HG03575 (cell line): ENCODE measurements around the gene PRTFDC1.

Experiments
- ATAC-seq: cut with Tn5 transposase; IDR thresholded peaks from one replicate; pipeline ENCODE4 v1.9.1; 2021; ENCODE audit not compliant: unreplicated experiment, insufficient number of reproducible peaks, low FRiP score; ENCODE audit errors: extremely low read depth

PRTFDC1 gene, protein sequence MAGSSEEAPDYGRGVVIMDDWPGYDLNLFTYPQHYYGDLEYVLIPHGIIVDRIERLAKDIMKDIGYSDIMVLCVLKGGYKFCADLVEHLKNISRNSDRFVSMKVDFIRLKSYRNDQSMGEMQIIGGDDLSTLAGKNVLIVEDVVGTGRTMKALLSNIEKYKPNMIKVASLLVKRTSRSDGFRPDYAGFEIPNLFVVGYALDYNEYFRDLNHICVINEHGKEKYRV

DNA sequence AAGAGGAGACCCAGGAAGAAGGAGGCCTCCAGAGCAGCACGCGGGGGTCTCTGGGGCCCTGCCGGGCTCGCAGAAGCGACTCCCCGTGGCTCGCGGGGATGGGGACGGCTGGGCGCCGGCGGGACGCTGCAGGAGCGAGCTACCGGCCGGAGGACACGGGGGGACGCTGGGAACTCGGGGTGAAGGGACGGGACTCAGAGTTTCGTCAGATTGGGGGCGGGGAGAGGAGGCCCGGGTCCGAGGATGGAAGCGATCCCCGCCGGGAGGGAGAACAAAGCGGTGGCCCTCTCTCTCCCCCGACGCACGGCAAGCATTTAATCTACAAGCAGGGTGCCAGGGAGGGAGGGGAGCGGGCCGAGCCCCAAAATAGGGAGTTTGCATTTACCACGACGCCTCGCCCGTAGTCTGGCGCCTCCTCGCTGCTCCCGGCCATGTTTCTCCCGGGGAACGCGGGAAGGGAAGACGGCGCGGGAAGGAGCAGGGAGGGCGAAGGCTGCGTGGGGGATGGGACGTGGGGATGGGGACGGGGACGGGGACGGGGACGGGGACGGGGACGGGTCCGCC is at the start of gene PRTFDC1:
PRTFDC1 (minus strand) TSS at position 464 of the 564 bp plus-strand sequence; CDS start at position 433, 31 bp downstream.
- ATAC-seq = no peak

DNA sequence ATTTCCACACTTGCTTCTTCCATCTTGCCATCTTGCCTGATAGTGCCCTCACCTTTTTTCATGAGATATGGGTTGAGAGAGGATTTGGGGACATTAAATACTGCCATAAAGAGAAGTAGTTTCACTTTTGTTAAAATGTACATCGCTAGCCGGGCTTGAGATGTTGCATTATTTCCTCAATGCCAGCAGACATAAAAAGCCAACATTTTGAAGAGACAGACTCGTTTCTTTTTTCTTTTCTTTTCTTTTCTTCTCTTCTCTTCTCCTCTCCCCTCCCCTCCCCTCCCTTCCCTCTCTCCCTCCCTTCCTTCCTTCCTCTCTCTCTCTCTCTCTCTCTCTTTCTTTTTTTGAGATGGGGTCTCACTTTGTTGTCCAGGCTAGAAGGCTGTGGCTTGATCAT is 45.6 kb upstream of the PRTFDC1 start:
- no peak for ATAC-seq

DNA sequence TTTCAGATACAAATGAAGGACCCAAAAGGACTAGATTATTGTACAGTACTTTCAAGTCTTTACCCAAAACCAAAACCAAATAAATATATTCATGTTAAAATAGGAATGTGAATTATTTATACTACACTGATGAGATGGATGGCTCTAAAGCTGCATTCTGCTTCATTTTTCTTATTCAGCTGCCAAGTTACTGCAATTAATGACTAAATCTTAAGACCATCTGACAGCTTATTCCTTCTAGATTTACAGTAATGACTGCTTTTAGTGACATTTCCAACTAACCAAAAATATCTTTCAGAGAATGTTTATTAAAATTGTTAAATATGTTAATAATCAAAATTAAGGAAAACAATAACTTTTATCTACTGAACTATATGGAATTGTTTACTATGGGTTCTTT is 42.7 kb upstream of the PRTFDC1 start:
- ATAC-seq = no peak

DNA sequence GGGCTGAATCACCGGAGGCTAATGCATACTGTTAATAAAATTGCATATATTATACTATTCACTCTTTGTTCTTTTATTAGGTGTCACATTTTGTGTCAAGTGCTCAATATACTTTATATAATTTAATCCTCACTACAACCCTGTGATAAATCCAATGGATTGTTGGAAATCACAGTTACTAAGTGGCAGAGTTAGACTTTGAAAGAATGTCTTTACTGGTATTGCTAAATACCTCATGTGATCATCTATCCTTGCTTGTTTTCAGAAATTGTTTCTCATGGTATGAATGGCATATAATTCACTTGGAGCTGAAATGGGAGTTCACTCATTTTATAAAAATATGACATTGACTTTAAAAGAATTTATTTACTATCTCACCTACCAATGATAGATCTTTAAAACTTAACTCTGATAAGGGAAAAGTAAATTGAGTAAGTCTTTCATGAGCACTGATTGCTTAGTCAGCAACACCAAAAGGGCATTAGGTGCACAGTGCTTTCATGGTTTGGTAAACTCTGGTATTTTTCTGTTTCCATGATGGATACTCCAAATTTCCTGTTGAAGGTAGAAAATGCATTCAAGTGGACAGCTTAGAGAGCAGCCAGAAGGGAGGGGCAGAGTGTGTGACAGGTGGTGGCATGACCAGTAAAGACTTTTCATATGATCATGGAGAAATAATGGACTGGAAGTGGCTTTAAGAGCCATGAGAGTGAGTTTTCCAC is 41.0 kb upstream of the PRTFDC1 start:
- no peak for ATAC-seq

DNA sequence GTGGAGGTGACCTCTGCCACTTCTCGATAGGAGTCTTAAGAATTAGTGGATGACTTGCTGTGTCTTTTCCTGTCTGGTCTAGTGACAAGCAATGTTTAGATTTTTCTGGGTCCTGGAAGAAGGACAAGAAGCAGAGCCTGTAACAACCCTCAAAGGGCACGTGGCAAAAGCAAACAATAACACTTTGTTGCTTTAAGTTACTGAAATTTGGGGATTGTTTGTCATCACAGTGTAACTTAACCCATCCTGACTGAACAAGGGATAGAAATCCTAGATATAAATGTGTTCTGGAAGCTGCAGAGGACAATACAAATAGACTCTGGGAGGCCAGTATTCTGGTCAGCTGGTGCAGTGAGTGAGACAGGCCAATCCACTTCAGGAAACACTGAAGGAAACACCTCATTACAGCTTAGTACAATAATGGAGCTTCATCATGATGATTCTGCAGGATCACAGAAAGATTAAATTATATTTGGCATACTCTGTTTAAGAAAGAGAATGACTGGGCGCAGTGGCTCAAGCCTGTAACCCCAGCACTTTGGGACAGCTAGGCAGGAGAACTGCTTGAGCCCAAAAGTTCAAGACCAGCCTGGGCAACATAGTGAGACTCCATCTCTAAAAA is 40.2 kb upstream of the PRTFDC1 start:
- no peak for ATAC-seq

DNA sequence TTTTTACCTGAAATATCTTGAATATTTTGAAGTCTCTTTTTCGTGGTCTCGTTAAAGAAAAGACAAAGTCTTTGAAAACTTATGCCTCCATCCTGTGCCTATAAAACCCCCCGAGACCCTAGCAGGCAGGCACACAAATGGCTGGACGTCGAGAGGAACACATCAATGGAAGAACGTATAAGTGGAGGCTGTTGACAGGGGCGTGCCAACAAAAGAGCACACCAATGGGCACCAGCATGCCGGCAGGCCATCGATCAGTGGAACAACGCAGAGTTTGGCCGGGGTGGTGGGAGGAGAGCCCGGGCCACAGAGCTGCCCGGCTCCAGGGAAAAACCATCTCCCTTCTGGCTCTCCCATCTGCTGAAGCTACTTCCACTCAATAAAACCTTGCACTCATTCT is 38.9 kb upstream of the PRTFDC1 start:
- ATAC-seq = no peak

DNA sequence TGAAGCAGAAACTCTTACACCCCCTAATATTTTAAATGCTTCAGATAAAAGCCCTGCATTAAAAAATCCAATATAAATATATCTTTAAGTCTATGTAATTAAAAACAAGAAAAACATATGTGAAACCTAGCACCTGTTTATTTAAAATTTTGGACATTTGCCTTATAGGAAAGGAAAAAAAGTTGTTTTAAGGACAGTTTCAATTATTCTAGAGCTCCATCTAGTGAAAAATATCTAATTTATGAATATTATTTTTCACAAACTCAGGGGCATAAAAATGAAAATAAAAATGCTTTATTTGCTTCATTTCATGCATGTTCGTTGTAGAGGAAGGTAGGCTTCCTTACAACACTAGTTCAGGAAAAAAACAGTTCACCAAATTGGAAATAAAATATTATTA is 37.5 kb upstream of the PRTFDC1 start:
- no peak for ATAC-seq

DNA sequence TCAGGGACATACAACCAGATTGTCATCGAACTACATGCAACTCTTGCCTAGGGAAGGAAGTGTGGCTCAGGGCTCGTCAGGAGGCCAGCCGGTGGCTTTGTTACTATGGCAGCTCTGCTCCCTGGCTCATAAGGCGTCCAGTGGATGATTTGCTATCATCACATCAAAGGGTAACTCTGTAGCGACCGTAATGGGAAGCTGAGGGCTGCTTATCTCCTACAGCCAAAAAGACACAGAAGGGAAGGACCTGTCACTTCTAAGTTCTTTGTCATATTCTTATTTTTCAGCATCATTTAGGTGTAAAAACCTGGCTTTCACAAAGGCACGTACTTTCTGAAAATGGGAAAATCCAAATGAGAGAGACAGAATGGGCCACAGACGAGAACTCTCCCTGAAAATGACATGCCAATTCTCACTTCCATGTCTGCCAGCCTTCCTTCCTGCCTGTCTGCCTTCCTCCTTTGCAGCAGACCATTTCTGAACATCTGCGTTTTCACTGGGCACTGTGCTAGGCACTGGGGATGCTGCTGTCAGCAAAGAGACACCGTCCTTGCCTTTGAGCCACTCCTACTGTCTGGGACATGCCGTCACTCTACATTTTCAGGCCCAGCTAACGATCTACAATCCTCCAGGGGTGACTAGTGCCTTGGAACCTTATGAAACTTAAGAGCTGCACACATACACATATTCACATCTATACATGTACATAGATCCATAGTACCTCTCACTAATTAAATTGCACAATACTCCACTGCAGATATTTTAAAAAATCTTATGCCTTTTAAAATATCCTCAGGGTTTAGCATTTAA is 36.6 kb upstream of the PRTFDC1 start:
- ATAC-seq = no peak

DNA sequence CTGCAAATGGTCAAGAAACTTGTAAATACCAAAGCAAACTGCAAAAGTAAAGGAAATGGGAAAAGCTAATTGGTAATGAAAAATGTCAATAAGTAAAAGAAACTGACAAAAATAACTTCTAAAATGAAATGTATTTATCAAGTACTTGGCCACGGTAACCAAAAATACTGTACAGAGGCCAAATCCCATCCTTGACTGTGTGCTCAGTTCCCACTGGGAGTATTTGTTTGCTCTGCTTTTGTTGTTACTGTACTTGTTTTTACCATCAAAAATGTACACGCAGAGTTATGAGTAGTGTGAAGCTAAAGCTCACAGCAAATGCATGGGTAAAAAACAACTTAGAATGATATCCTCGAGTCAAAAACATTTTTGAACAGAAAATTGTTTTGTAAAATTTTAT is 32.5 kb upstream of the PRTFDC1 start:
- ATAC-seq = no peak

DNA sequence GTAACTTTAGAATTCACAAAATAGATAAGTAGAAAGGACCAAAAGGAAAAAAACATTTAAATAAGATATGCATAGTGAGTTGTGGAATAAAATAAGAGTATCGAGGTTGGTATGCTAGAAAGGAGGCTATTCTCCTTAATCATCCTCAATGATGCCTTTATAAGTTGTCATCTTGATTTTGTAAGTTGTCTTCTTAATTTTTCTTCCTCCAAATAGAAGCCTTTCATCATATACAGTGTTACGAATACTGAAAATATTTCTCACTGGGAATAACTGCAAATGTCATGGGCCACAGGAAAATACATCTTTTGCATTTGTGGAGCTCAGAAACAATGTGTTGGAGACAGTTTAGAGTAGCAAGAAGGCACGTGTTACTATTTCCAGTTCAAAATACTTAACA is 31.5 kb upstream of the PRTFDC1 start:
- no peak for ATAC-seq

DNA sequence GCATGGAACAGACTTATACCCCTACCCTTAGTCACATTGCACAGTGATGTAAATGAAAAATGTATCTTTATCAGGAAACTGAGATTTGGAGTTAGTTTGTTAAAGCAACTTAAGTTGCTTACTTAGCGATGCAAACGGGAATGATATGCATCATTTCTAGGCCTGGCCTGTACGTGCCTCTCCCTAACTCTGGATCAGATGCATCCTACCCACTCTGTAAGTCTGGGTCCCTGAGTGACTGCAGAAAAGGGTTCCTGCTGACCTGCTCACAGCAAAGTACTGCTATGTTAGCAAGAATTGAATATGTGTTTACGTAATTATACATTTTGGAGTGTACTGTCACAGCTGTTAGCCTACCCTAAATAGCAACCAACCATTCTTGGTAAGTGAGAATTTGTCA is 30.7 kb upstream of the PRTFDC1 start:
- ATAC-seq = no peak

DNA sequence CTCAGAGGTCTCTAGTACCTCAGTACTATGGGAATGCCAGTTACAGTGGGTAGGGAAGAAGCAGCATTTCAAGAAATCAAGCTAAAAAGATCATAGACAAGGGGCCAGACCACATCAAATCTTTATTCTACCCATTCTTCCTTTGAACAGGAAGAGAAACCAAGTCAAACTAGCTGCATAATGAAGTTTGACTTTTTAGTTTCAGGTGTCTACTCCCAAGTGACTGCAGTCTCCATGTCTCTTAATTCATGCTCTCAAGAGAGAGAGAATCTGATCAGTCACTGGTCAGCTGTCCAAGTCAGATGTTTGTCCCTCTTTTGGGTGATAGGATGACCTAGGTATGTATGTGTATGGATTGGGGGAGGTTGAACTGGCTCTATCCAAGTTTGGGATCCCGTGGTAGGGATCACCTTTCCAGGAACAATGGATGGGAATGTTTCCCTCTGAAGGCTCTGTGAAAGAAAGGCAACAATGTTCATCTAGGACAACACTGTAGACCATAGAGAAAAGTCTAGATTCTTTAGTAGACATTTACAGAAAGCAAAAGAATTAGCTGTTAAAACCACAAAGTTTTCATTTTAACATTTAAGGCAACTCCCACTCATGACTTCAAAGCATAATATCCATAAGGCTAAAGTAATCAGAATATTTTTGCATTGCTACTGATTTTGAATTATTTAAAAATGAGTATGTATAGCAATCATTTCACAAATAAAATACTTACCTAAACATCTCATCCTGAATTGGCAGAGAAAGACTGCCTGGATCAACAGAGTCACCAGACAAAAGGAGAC is 30.1 kb upstream of the PRTFDC1 start:
- no peak for ATAC-seq

DNA sequence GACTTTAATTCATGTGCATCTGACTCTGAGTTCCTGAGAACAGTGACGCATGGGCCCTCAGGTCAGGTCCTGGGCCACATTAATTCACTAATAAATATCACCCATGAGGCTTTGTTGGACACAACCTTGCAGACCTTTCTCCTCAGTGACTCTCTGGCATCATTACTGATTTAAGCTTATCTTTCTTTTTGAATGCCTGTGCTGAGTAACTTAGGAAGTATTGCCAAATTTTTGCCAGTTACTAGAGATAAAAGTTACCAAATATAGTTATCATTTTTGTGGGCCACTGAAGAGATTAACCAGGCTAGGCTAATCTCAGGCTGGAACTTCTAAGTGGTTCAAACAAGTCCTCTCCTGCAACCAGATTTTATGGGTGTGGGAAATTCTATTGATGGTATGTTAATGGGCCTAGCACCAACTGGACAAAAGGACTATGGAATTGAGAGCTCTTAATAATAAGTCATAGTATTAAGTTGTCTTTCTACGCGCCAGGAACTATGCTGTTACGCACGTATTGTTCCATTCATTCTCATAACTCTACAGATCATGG is 28.8 kb upstream of the PRTFDC1 start:
- no peak for ATAC-seq

DNA sequence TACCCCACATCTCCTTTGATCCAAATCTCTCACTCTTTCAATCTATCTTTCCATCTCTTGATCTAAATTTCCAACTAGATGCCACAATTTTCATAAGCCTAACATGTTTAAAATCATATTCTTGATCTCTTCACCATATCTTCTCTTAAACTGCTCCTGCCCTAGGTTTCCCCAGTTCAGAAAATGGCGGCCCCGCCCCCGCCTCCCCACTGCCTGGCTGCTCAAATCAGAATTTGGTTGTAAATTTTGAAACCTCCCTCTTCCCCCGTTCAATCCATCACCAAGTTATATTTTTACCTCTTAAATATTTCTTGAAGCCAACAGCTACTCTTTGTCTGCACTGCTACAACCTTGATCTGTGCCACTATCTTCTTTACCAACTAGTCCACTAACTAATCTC is 27.3 kb upstream of the PRTFDC1 start:
- no peak for ATAC-seq

DNA sequence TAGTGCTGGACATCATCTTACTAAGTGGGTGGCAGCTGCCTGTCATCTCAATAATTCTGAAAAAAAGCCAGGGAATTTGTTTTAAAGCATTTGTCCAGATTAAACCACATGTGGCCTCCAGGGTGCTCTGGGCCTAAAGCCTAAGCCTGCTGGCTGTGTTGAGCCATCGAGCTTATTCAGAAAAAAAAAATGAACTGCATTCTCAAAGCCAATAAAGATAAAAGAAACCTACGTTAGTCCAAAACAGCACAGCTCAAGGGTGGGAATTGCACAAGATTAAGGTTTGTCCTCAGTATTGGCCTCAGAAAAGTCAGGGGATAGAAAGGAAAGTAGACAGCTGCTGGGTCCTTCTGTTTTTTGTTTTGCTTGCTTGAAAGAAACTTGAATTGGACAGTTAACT is 22.6 kb upstream of the PRTFDC1 start:
- no peak for ATAC-seq

DNA sequence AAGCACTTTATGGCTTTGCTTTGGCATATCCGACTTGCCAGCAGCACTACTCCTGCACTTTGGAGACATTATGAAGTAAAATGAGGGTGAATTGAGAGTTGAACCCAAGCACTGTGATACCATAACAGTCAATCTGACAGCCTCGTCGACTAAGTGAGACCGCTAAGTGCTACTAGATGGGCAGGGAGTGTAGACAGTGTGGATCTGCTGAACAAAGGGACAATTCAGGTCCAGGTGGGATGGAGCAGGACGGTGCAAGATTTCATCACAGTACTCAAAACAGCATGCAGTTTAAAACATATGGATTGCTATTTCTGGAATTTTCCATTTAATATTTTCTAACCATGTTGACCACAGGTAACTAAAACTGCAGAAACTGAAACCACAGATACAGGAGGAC is 20.8 kb upstream of the PRTFDC1 start:
- no peak for ATAC-seq

DNA sequence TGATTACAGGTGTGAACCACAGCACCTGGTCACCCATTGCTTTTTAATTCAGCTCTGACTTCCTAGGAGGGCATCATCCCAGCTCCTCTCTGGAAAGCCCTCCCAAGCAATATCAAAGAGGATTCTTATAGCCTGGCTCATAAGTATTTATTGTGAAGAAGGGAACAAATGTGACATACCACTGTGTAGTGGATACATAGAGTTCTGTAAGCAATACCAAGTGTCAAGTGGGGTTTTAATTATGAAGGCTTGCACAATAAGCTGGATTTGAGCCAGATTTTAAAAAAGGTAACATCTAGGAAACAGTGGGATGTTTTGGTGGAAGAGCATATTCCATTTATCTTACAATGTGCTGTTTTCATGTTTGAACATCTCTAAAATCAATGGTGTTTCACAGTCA is 19.0 kb upstream of the PRTFDC1 start:
- ATAC-seq = no peak

DNA sequence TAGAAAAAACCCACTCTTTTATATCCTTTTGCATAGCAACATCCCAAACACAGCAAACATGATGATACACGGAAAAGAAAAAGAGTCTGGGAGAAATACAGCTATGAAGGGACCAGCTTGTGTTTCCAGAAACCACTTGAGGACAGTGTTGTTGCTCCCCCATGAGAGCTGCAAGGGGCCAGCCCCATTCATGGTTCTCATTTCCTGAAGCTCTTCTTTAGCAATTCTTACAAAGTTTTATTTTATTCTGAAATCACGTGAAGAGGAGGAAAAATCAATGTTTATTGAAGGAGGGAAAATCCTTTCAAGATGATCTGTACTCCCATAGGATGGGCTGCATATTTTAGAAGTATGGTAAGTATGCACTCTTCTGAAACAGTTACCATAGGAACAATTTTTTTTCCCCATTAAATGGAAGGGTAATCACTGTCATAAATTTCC is 17.5 kb upstream of the PRTFDC1 start:
- no peak for ATAC-seq
